Coronary artery (tissue), 2 donors: Measurements from ENCODE around the gene C14orf93.
"Not testable (repeated sequence)": the region's sequence is repeated elsewhere in the genome, so short reads cannot be mapped to it uniquely, and the experiment has no call there.

Source experiments
- DNase-seq: peaks from one replicate; pipeline ENCODE4 v3.0.0-alpha.2; 2017; ENCODE audit warnings: low spot score
- H3K27ac ChIP-seq, 2 donors: fragments of 200-600 bp; sonication (generic); one replicate each; pipeline ENCODE4 v1.5.1; 2016 to 2019
- H3K4me3 ChIP-seq: fragments of 200-600 bp; sonication (generic); 2 replicates; pipeline ENCODE4 v1.5.1; 2016; ENCODE audit warnings: mild to moderate bottlenecking, moderate library complexity
- TF ChIP-seq, protein P1 (sequence below): fragments of 200-600 bp; sonication (generic); IDR thresholded peaks from one replicate; pipeline ENCODE4 v1.5.1; 2019; ENCODE audit warnings: antibody characterized with exemption

Gene C14orf93

DNA sequence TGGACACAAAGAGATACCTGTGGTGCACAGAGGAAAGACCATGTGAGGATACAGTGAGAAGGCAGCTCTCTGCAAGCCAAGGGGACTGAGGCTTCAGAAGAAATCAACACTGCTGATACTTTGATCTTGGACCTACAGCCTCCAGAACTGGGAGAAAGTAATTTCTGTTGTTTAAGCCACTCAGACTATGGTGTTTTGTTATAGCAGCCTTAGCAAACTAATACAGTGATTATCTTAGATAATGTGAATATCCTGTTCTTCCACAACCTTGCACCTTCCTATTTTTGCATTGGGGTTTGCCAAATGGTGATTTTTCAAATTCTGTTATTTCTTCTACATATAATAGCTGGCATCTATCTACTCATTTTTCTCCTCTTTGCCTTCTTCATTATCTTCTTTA lies 8.2 kb upstream of the C14orf93 start:
- TF ChIP-seq, protein P1, sequence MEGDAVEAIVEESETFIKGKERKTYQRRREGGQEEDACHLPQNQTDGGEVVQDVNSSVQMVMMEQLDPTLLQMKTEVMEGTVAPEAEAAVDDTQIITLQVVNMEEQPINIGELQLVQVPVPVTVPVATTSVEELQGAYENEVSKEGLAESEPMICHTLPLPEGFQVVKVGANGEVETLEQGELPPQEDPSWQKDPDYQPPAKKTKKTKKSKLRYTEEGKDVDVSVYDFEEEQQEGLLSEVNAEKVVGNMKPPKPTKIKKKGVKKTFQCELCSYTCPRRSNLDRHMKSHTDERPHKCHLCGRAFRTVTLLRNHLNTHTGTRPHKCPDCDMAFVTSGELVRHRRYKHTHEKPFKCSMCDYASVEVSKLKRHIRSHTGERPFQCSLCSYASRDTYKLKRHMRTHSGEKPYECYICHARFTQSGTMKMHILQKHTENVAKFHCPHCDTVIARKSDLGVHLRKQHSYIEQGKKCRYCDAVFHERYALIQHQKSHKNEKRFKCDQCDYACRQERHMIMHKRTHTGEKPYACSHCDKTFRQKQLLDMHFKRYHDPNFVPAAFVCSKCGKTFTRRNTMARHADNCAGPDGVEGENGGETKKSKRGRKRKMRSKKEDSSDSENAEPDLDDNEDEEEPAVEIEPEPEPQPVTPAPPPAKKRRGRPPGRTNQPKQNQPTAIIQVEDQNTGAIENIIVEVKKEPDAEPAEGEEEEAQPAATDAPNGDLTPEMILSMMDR: no peak

GRCh38 chr14:23017091-23017490 lies 7.1 kb upstream of the C14orf93 start:
- DNase-seq: no peak
- H3K27ac ChIP-seq: no peak overlapping the region
- TF ChIP-seq, protein P1: no peak
- no peak overlapping the region for H3K4me3 ChIP-seq

More for the DNA sequence above, 8.2 kb upstream of the C14orf93 start:
- no peak overlapping the region for H3K4me3 ChIP-seq
- no peak overlapping the region for H3K27ac ChIP-seq
- no peak for DNase-seq

DNA sequence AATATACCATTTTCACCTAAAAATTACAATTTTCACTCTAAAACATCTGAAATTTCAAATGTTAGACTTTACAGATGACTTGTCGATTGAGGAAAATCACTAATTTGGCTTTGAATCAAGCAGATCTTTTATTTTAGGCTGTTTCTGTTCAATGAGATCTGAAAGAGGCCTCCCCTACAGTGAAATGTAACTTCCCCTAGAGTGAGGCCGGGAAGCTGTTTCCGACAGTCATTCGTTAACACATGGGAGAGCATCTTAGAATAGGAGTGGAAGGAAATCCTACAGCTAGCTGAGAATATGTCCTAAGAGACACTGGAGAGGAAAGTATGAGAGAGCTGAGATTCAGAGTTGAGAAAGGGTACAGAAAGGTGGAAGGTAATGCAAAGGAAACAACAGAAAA lies 5.7 kb upstream of the C14orf93 start:
- Histone ChIP-seq H3K4me3 (no peak overlapping the region), H3K27ac (no peak overlapping the region)
- no peak for DNase-seq
- TF ChIP-seq, protein P1: no peak

GRCh38 chr14:23013749-23014054 lies 3.8 kb upstream of the C14orf93 start:
- not testable (repeated sequence) for DNase-seq, H3K27ac ChIP-seq, H3K4me3 ChIP-seq

DNA sequence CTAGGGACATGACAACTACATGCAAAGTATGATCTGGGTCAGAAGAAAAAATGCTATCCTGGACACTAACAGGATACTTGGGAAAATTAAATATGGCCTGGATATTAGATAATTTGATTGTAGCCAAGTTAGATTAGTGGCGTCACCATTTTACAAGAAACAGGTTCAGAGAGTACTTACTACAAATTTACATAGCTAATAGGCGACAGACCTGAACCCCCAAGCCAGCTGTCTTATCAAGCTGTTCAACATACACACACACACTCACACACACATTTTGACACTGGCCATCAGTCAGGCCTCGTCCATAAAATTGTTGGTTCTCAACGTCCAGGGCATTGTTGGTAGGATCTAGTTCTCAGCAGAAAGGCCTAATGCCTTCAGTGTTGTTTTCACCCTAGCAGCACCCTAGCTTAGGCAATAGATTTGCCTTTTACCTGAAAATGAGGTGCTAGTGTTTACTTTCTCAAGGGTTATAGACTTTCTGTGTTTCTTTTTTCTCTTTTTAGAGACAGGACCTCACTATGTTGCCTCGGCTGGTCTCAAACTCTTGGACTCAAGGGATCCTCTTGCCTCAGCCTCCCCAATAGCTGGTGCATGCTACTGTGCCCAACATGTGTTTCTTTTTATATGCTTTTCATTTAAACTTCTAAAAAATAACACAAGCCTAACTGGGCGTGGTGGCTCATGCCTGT lies 3.3 kb upstream of the C14orf93 start:
- TF ChIP-seq, protein P1: no peak
- DNase-seq: no peak
- Histone ChIP-seq H3K27ac (peak overlapping the region in 1 of 2 donors; percentile 7), H3K4me3 (no peak overlapping the region)

DNA sequence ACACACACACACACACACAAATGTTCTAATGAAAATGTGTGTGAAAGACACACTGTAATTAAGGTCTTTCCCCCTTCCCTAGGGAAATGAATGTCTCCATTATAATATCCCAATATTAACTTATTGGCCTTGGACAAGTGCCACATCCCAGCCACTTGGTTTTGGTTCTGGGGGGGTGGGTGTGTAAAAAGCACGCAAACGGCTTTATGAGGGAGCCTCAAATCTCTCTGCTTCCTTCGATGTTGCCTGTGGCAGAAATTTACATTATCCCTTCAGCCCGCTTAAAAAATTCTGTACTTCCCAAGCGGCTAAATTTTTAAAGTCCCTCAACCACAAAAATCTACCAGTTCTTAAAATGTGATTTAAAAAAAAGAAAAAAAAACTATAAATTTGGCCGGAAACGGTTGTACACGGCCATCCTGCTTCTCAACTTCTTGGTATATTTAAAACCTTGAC lies 432 bp downstream of the C14orf93 start:
- Histone ChIP-seq H3K27ac (peak overlapping the region; percentile 76 to 83), H3K4me3 (peak overlapping the region; percentile 76)
- TF ChIP-seq, protein P1: no peak
- DNase-seq: no peak

- no peak for DNase-seq
- H3K4me3 ChIP-seq: no peak overlapping the region
- TF ChIP-seq, protein P1: no peak
- no peak overlapping the region for H3K27ac ChIP-seq
Observed at GRCh38 chr14:23008831-23009230, 1.1 kb downstream of the C14orf93 start.
